WTC11 (cell line): ENCODE measurements around the gene CCDC183. TPM values are rescaled to one million over a fixed set of nuclear protein-coding genes. Genes with fewer than 3 reads are reported as not detected.

ENCODE experiments used
- ATAC-seq: fragments of 200-7000 bp; cut with Tn5 transposase; 2 replicates; pipeline ENCODE4 v1.10.0; 2021; ENCODE audit warnings: mild to moderate bottlenecking, moderate library complexity
- CTCF ChIA-PET: fragments of 300-600 bp; sonication (Branson Sonifier 250); formaldehyde crosslinking; loops from one replicate; lab custom pipeline; 2021; ENCODE audit warnings: antibody characterized with exemption; lab: Charles Lee
- POLR2A ChIA-PET: fragments of 350-600 bp; sonication (Branson Sonifier 250); formaldehyde crosslinking; loops from one replicate; lab custom pipeline; 2021; ENCODE audit warnings: antibody characterized with exemption; lab: Charles Lee
- DNase-seq: peaks from one replicate; pipeline ENCODE4 v3.0.0; 2021; ENCODE audit warnings: low spot score
- H3K27ac Mint-ChIP-seq: 2 replicates; pipeline ENCODE4 v1.8.0; 2021; ENCODE audit warnings: mixed read lengths
- H3K27me3 Mint-ChIP-seq: 2 replicates; pipeline ENCODE4 v1.8.0; 2021; ENCODE audit warnings: low read depth, mild to moderate bottlenecking, moderate library complexity, mixed read lengths
- H3K36me3 Mint-ChIP-seq: 2 replicates; pipeline ENCODE4 v1.8.0; 2021; ENCODE audit warnings: mixed read lengths
- H3K4me1 Mint-ChIP-seq: 2 replicates; pipeline ENCODE4 v1.8.0; 2022; ENCODE audit warnings: mixed read lengths
- H3K4me3 Mint-ChIP-seq: 2 replicates; pipeline ENCODE4 v1.8.0; 2021; ENCODE audit warnings: mild to moderate bottlenecking, moderate library complexity, mixed read lengths
- H3K9me3 Mint-ChIP-seq: 2 replicates; pipeline ENCODE4 v1.8.0; 2021; ENCODE audit warnings: mixed read lengths
- ATF1 ChIP-seq: sonication (generic); formaldehyde crosslinking; IDR thresholded peaks from 2 replicates; pipeline ENCODE4 v1.8.1; 2023; ENCODE audit warnings: mild to moderate bottlenecking, moderate library complexity, missing genetic modification reagents
- CBFB ChIP-seq: sonication (generic); formaldehyde crosslinking; IDR thresholded peaks from 2 replicates; pipeline ENCODE4 v1.8.1; 2022; ENCODE audit warnings: mild to moderate bottlenecking, low read depth, missing genetic modification reagents
- ELF4 ChIP-seq: sonication (generic); formaldehyde crosslinking; IDR thresholded peaks from 2 replicates; pipeline ENCODE4 v1.8.1; 2022; ENCODE audit warnings: low read depth, mild to moderate bottlenecking, moderate library complexity, missing genetic modification reagents
- EMX1 ChIP-seq: fragments of 250-450 bp; sonication (Bioruptor Pico); IDR thresholded peaks from 2 replicates; pipeline ENCODE4 v1.8.0; 2021; ENCODE audit warnings: mild to moderate bottlenecking
- FOXK1 ChIP-seq: sonication (generic); formaldehyde crosslinking; IDR thresholded peaks from 2 replicates; pipeline ENCODE4 v1.8.0; 2022; ENCODE audit warnings: mild to moderate bottlenecking, moderate library complexity, missing genetic modification reagents
- IRF1 ChIP-seq: sonication (generic); formaldehyde crosslinking; IDR thresholded peaks from 2 replicates; pipeline ENCODE4 v1.8.0; 2023; ENCODE audit warnings: missing genetic modification reagents
- JAZF1 ChIP-seq: fragments of 250-450 bp; sonication (Bioruptor Pico); IDR thresholded peaks from 2 replicates; pipeline ENCODE4 v1.9.0; 2021; ENCODE audit warnings: moderate library complexity, mild to moderate bottlenecking, inconsistent platforms
- KAT7 ChIP-seq: sonication (generic); formaldehyde crosslinking; IDR thresholded peaks from 2 replicates; pipeline ENCODE4 v1.8.1; 2023; ENCODE audit warnings: missing genetic modification reagents, mild to moderate bottlenecking, borderline replicate concordance
- RELA ChIP-seq: sonication (generic); formaldehyde crosslinking; IDR thresholded peaks from 2 replicates; pipeline ENCODE4 v1.8.1; 2022; ENCODE audit warnings: missing genetic modification reagents, mild to moderate bottlenecking, borderline replicate concordance
- ZNF425 ChIP-seq: fragments of 250-450 bp; sonication (Bioruptor Pico); conservative IDR thresholded peaks from 2 replicates; pipeline ENCODE4 v1.9.0; 2021; ENCODE audit warnings: mild to moderate bottlenecking
- ZNF671 ChIP-seq: fragments of 250-450 bp; sonication (Bioruptor Pico); IDR thresholded peaks from 2 replicates; pipeline ENCODE4 v1.8.0; 2021; ENCODE audit warnings: mild to moderate bottlenecking
- total RNA-seq: library from RNA; stranded (reverse); gene quantifications from 3 replicates; pipeline ENCODE4 v1.2.3, GENCODE V29; 2021
- TF ChIP-seq, protein P1 (sequence below): sonication (generic); formaldehyde crosslinking; IDR thresholded peaks from 2 replicates; pipeline ENCODE4 v1.8.1; 2023; ENCODE audit warnings: mild to moderate bottlenecking, missing genetic modification reagents, moderate library complexity
- TF ChIP-seq, protein P2 (sequence below): fragments of 200-600 bp; IDR thresholded peaks from 2 replicates; pipeline ENCODE4 v1.8.0; 2022; ENCODE audit warnings: antibody characterized with exemption
- TF ChIP-seq, protein P3 (sequence below): sonication (generic); formaldehyde crosslinking; IDR thresholded peaks from 2 replicates; pipeline ENCODE4 v1.8.1; 2022; ENCODE audit warnings: low read depth, missing genetic modification reagents, borderline replicate concordance
- TF ChIP-seq, protein P4 (sequence below): sonication (generic); formaldehyde crosslinking; IDR thresholded peaks from 2 replicates; pipeline ENCODE4 v1.8.0; 2022; ENCODE audit warnings: mild to moderate bottlenecking, missing genetic modification reagents
- TF ChIP-seq, protein P5 (sequence below): sonication (generic); formaldehyde crosslinking; IDR thresholded peaks from 2 replicates; pipeline ENCODE4 v1.8.1; 2023; ENCODE audit warnings: mild to moderate bottlenecking, missing genetic modification reagents
- TF ChIP-seq, protein P6 (sequence below): sonication (generic); formaldehyde crosslinking; IDR thresholded peaks from 2 replicates; pipeline ENCODE4 v1.8.1; 2022; ENCODE audit warnings: missing genetic modification reagents, borderline replicate concordance
- TF ChIP-seq, protein P7 (sequence below): fragments of 250-450 bp; sonication (Bioruptor Pico); IDR thresholded peaks from 2 replicates; pipeline ENCODE4 v1.8.0; 2021; ENCODE audit warnings: mild to moderate bottlenecking
- TF ChIP-seq, protein P8 (sequence below): fragments of 250-450 bp; sonication (Bioruptor Pico); IDR thresholded peaks from 2 replicates; pipeline ENCODE4 v1.9.0; 2021; ENCODE audit warnings: mild to moderate bottlenecking

CCDC183 gene
- total RNA-seq, 1 experiment from 2014 or later, result 2.1 TPM

DNA sequence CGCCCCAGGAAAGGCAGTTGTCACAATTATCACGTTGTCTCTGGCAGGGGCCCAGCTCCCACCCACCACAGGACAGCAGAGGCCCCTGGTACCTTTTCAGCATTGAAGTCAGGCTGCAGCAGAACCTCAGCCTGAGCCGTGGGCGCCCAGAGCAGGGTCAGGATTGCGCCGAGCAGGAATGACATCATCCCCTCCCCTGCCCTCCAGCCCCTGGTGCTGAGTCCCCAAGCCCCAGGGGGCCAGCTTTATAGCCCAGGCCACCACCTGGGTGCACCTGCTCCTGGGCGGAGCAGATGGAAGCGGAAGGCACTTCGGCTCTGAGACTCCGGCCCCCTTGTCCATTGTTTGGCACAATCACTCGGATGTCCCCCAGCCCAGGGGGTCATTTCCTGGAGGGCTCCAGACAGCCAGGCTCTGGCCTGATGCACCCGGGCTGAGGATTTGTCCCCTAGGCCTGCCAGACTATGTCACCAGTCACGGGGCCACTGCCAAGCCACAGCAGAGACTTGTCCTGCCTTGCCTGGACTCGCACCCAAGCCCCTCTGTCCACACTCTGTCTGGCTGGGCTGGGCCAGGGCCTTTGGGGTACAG, 31.7 kb upstream of the CCDC183 start, which contains the start of gene LCN15:
Gene LCN15 (minus strand): TSS at position 218 of the 591 bp plus-strand sequence. CDS start 30 bp downstream, at position 188.
- CTCF ChIA-PET, result interaction anchor here (0.5 to 3.7 kb wide), 2 partner anchors 36 to 459 kb away, joined by 5 to 23 read pairs; no protein-coding TSS in a partner anchor
- peak within 1 kb of the TSS; percentile 67 for H3K4me3 Mint-ChIP-seq
- peaks cover 11% of the 10 kb centered on the region for H3K4me1 Mint-ChIP-seq

GRCh38 chr9:136765041-136765440, 31.1 kb upstream of the CCDC183 start:
- H3K27ac Mint-ChIP-seq, result no peak overlapping the region
- ChIA-PET CTCF (interaction anchor here (0.5 kb wide), 1 partner anchor 458 kb away, joined by 5 read pairs; no protein-coding TSS in a partner anchor), POLR2A (no interaction called here)
- H3K27me3 Mint-ChIP-seq, result peaks cover 14% of the 10 kb centered on the region
- H3K4me3 Mint-ChIP-seq, result no peak overlapping the region
- DNase-seq (peak; percentile 7), ATAC-seq (no peak)
- peaks cover 7% of the 10 kb centered on the region for H3K9me3 Mint-ChIP-seq
- H3K36me3 Mint-ChIP-seq, result no peaks in the 10 kb centered on the region; the same call in 1 of the 2 replicates
- peaks cover 10% of the 10 kb centered on the region for H3K4me1 Mint-ChIP-seq
- no peak for TF ChIP-seq ZNF425 (CRISPR knock-in tag)
- TF ChIP-seq, protein P1, sequence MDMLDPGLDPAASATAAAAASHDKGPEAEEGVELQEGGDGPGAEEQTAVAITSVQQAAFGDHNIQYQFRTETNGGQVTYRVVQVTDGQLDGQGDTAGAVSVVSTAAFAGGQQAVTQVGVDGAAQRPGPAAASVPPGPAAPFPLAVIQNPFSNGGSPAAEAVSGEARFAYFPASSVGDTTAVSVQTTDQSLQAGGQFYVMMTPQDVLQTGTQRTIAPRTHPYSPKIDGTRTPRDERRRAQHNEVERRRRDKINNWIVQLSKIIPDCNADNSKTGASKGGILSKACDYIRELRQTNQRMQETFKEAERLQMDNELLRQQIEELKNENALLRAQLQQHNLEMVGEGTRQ (CRISPR knock-in tag), result no peak
- TF ChIP-seq JAZF1 (CRISPR knock-in tag), result no peak
- no peak for TF ChIP-seq CBFB (CRISPR knock-in tag)
- TF ChIP-seq, protein P2, sequence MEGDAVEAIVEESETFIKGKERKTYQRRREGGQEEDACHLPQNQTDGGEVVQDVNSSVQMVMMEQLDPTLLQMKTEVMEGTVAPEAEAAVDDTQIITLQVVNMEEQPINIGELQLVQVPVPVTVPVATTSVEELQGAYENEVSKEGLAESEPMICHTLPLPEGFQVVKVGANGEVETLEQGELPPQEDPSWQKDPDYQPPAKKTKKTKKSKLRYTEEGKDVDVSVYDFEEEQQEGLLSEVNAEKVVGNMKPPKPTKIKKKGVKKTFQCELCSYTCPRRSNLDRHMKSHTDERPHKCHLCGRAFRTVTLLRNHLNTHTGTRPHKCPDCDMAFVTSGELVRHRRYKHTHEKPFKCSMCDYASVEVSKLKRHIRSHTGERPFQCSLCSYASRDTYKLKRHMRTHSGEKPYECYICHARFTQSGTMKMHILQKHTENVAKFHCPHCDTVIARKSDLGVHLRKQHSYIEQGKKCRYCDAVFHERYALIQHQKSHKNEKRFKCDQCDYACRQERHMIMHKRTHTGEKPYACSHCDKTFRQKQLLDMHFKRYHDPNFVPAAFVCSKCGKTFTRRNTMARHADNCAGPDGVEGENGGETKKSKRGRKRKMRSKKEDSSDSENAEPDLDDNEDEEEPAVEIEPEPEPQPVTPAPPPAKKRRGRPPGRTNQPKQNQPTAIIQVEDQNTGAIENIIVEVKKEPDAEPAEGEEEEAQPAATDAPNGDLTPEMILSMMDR, result no peak
- TF ChIP-seq ATF1 (CRISPR knock-in tag), result no peak
- no peak for TF ChIP-seq FOXK1 (CRISPR knock-in tag)
- TF ChIP-seq, protein P3, sequence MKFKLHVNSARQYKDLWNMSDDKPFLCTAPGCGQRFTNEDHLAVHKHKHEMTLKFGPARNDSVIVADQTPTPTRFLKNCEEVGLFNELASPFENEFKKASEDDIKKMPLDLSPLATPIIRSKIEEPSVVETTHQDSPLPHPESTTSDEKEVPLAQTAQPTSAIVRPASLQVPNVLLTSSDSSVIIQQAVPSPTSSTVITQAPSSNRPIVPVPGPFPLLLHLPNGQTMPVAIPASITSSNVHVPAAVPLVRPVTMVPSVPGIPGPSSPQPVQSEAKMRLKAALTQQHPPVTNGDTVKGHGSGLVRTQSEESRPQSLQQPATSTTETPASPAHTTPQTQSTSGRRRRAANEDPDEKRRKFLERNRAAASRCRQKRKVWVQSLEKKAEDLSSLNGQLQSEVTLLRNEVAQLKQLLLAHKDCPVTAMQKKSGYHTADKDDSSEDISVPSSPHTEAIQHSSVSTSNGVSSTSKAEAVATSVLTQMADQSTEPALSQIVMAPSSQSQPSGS, result no peak
- TF ChIP-seq EMX1 (CRISPR knock-in tag), result no peak
- TF ChIP-seq, protein P4, sequence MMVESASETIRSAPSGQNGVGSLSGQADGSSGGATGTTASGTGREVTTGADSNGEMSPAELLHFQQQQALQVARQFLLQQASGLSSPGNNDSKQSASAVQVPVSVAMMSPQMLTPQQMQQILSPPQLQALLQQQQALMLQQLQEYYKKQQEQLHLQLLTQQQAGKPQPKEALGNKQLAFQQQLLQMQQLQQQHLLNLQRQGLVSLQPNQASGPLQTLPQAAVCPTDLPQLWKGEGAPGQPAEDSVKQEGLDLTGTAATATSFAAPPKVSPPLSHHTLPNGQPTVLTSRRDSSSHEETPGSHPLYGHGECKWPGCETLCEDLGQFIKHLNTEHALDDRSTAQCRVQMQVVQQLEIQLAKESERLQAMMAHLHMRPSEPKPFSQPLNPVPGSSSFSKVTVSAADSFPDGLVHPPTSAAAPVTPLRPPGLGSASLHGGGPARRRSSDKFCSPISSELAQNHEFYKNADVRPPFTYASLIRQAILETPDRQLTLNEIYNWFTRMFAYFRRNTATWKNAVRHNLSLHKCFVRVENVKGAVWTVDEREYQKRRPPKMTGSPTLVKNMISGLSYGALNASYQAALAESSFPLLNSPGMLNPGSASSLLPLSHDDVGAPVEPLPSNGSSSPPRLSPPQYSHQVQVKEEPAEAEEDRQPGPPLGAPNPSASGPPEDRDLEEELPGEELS (CRISPR knock-in tag), result no peak
- no peak for TF ChIP-seq ELF4 (CRISPR knock-in tag)
- TF ChIP-seq ZNF671, result no peak
- TF ChIP-seq, protein P5, sequence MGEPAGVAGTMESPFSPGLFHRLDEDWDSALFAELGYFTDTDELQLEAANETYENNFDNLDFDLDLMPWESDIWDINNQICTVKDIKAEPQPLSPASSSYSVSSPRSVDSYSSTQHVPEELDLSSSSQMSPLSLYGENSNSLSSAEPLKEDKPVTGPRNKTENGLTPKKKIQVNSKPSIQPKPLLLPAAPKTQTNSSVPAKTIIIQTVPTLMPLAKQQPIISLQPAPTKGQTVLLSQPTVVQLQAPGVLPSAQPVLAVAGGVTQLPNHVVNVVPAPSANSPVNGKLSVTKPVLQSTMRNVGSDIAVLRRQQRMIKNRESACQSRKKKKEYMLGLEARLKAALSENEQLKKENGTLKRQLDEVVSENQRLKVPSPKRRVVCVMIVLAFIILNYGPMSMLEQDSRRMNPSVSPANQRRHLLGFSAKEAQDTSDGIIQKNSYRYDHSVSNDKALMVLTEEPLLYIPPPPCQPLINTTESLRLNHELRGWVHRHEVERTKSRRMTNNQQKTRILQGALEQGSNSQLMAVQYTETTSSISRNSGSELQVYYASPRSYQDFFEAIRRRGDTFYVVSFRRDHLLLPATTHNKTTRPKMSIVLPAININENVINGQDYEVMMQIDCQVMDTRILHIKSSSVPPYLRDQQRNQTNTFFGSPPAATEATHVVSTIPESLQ (CRISPR knock-in tag), result no peak
- TF ChIP-seq, protein P6, sequence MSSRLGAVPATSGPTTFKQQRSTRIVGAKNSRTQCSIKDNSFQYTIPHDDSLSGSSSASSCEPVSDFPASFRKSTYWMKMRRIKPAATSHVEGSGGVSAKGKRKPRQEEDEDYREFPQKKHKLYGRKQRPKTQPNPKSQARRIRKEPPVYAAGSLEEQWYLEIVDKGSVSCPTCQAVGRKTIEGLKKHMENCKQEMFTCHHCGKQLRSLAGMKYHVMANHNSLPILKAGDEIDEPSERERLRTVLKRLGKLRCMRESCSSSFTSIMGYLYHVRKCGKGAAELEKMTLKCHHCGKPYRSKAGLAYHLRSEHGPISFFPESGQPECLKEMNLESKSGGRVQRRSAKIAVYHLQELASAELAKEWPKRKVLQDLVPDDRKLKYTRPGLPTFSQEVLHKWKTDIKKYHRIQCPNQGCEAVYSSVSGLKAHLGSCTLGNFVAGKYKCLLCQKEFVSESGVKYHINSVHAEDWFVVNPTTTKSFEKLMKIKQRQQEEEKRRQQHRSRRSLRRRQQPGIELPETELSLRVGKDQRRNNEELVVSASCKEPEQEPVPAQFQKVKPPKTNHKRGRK (CRISPR knock-in tag), result no peak
- TF ChIP-seq IRF1 (CRISPR knock-in tag), result no peak
- TF ChIP-seq, protein P7, sequence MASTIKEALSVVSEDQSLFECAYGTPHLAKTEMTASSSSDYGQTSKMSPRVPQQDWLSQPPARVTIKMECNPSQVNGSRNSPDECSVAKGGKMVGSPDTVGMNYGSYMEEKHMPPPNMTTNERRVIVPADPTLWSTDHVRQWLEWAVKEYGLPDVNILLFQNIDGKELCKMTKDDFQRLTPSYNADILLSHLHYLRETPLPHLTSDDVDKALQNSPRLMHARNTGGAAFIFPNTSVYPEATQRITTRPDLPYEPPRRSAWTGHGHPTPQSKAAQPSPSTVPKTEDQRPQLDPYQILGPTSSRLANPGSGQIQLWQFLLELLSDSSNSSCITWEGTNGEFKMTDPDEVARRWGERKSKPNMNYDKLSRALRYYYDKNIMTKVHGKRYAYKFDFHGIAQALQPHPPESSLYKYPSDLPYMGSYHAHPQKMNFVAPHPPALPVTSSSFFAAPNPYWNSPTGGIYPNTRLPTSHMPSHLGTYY (CRISPR knock-in tag), result no peak
- TF ChIP-seq, protein P8, sequence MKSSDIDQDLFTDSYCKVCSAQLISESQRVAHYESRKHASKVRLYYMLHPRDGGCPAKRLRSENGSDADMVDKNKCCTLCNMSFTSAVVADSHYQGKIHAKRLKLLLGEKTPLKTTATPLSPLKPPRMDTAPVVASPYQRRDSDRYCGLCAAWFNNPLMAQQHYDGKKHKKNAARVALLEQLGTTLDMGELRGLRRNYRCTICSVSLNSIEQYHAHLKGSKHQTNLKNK (CRISPR knock-in tag), result no peak

More for the DNA sequence above, 31.7 kb upstream of the CCDC183 start, which contains the start of gene LCN15:
- no peak for ATAC-seq
- POLR2A ChIA-PET, result interaction anchor here (0.6 kb wide), 1 partner anchor 653 kb away, joined by 4 read pairs; no protein-coding TSS in a partner anchor
- peaks cover 7% of the 10 kb centered on the region for H3K9me3 Mint-ChIP-seq
- H3K27me3 Mint-ChIP-seq, result peaks cover 14% of the 10 kb centered on the region
- TF ChIP-seq RELA (CRISPR knock-in tag) (no peak), KAT7 (CRISPR knock-in tag) (no peak)
- H3K36me3 Mint-ChIP-seq, result no peaks in the 10 kb centered on the region; the same call in 1 of the 2 replicates
- peak within 1 kb of the TSS; percentile 80; the same call in 1 of the 2 replicates for H3K27ac Mint-ChIP-seq
- DNase-seq, result peak; percentile 14
